IMR-90 (cell line): ENCODE results near the gene KCNT2. TPM values are rescaled to one million over a fixed set of nuclear protein-coding genes. Genes with fewer than 3 reads are reported as not detected.

Experiments used
- ATAC-seq: fragments of 200-7000 bp; cut with Tn5 transposase; 2 replicates; pipeline ENCODE4 v1.9.1; 2020; ENCODE audit warnings: low read depth, mild to moderate bottlenecking, moderate library complexity
- BruUV-seq: library from RNA; stranded (reverse); fragments of 400-500 nt; replicated peaks from 2 replicates; lab custom pipeline; 2021; lab: Mats Ljungman, UMichigan
- CTCF ChIA-PET: fragments of 300-600 bp; formaldehyde crosslinking; extraction: SDS; loops from one replicate; lab custom pipeline; 2021; ENCODE audit warnings: antibody characterized with exemption; lab: Yijun Ruan, JAX
- POLR2A ChIA-PET: fragments of 300-600 bp; sonication (Branson Sonifier 250); formaldehyde crosslinking; loops from one replicate; lab custom pipeline; 2022; ENCODE audit warnings: antibody characterized with exemption; ENCODE audit not compliant: unreplicated experiment; lab: Charles Lee
- DNase-seq: peaks from one replicate; pipeline ENCODE4 v3.0.0; 2013
- H2AFZ ChIP-seq: replicated peaks from 2 replicates; pipeline ENCODE3; 2013; ENCODE audit warnings: low read length, mild to moderate bottlenecking; ENCODE audit not compliant: poor library complexity
- H2AK5ac ChIP-seq: 2 replicates; pipeline ENCODE4 v1.6.1; 2013; ENCODE audit warnings: low read depth, low read length, inconsistent platforms
- H2AK9ac ChIP-seq: replicated peaks from 2 replicates; pipeline ENCODE3; 2013; ENCODE audit warnings: mild to moderate bottlenecking, low read depth, low read length, moderate library complexity; ENCODE audit not compliant: poor library complexity
- H2BK120ac ChIP-seq: 2 replicates; pipeline ENCODE4 v1.6.1; 2013; ENCODE audit warnings: low read depth, low read length, inconsistent platforms
- H2BK15ac ChIP-seq: 3 replicates; pipeline ENCODE4 v1.6.1; 2013; ENCODE audit warnings: low read depth, low read length, inconsistent platforms
- H2BK20ac ChIP-seq: 2 replicates; pipeline ENCODE4 v1.6.1; 2013; ENCODE audit warnings: low read depth, mild to moderate bottlenecking, inconsistent platforms, low read length, moderate library complexity
- H2BK5ac ChIP-seq: 2 replicates; pipeline ENCODE4 v1.6.1; 2013; ENCODE audit warnings: mild to moderate bottlenecking, low read depth, low read length, inconsistent platforms; ENCODE audit not compliant: poor library complexity, severe bottlenecking
- H3K14ac ChIP-seq: replicated peaks from 2 replicates; pipeline ENCODE4 v1.6.1; 2013; ENCODE audit warnings: low read depth, low read length, inconsistent platforms
- H3K18ac ChIP-seq: 2 replicates; pipeline ENCODE4 v1.6.1; 2013; ENCODE audit warnings: low read depth, low read length, control low read depth
- H3K23ac ChIP-seq: 2 replicates; pipeline ENCODE4 v1.6.1; 2013; ENCODE audit warnings: low read depth, low read length, inconsistent platforms
- H3K27ac ChIP-seq: 2 replicates; pipeline ENCODE4 v1.5.1; 2013; ENCODE audit warnings: mild to moderate bottlenecking, control low read depth, low read length; ENCODE audit not compliant: insufficient read depth
- H3K27me3 ChIP-seq: 2 replicates; pipeline ENCODE4 v1.6.1; 2013; ENCODE audit warnings: low read length; ENCODE audit not compliant: control insufficient read depth, insufficient read depth
- H3K36me3 ChIP-seq: 2 replicates; pipeline ENCODE4 v1.6.1; 2013; ENCODE audit warnings: low read length, mixed read lengths; ENCODE audit not compliant: control insufficient read depth, insufficient read depth
- H3K4ac ChIP-seq: 2 replicates; pipeline ENCODE4 v1.6.1; 2013; ENCODE audit warnings: low read depth, low read length, inconsistent platforms
- H3K4me1 ChIP-seq: 2 replicates; pipeline ENCODE4 v1.6.1; 2013; ENCODE audit warnings: low read length, mixed read lengths; ENCODE audit not compliant: control insufficient read depth, insufficient read depth
- H3K4me2 ChIP-seq: 2 replicates; pipeline ENCODE4 v1.6.1; 2013; ENCODE audit warnings: low read depth, mild to moderate bottlenecking, control low read depth, low read length, moderate library complexity
- H3K4me3 ChIP-seq: 2 replicates; pipeline ENCODE4 v1.5.1; 2013; ENCODE audit warnings: low read depth, mild to moderate bottlenecking, control low read depth, low read length, moderate library complexity; ENCODE audit not compliant: insufficient read depth
- H3K56ac ChIP-seq: 2 replicates; pipeline ENCODE4 v1.6.1; 2013; ENCODE audit warnings: low read length, inconsistent platforms; ENCODE audit not compliant: insufficient read depth; ENCODE audit errors: extremely low read depth
- H3K79me1 ChIP-seq, 2 experiments: 2 replicates each; pipeline ENCODE4 v1.6.1; 2013; ENCODE audit warnings: low read length in 2 of 2, inconsistent platforms in 1 of 2, low read depth in 1 of 2
- H3K9ac ChIP-seq: 2 replicates; pipeline ENCODE4 v1.6.1; 2013; ENCODE audit warnings: low read depth, low read length, control low read depth
- H3K9me1 ChIP-seq: 2 replicates; pipeline ENCODE4 v1.6.1; 2013; ENCODE audit warnings: low read length, inconsistent platforms; ENCODE audit not compliant: insufficient read depth
- H3K9me3 ChIP-seq: 2 replicates; pipeline ENCODE4 v1.6.1; 2013; ENCODE audit warnings: low read length; ENCODE audit not compliant: control insufficient read depth, insufficient read depth
- H4K20me1 ChIP-seq: 2 replicates; pipeline ENCODE4 v1.6.1; 2013; ENCODE audit warnings: low read length, inconsistent platforms; ENCODE audit not compliant: insufficient read depth
- H4K5ac ChIP-seq: 2 replicates; pipeline ENCODE4 v1.6.1; 2013; ENCODE audit warnings: mild to moderate bottlenecking, low read depth, low read length, control low read depth
- H4K8ac ChIP-seq, 2 experiments: 2 replicates each; pipeline ENCODE4 v1.6.1; 2013; ENCODE audit warnings: low read depth in 2 of 2, low read length in 2 of 2, control low read depth in 1 of 2, inconsistent platforms in 1 of 2
- H4K91ac ChIP-seq: 2 replicates; pipeline ENCODE4 v1.6.1; 2013; ENCODE audit warnings: low read depth, low read length, inconsistent platforms; ENCODE audit not compliant: insufficient read depth
- MAFK ChIP-seq: IDR thresholded peaks from 2 replicates; pipeline ENCODE4 v1.6.1; 2012; ENCODE audit warnings: low read depth, low read length, improper control_type of control experiment
- MXI1 ChIP-seq: IDR thresholded peaks from 2 replicates; pipeline ENCODE4 v1.6.1; 2012; ENCODE audit warnings: low read depth, mild to moderate bottlenecking, low read length, moderate library complexity, borderline replicate concordance
- RAD21 ChIP-seq: IDR thresholded peaks from 2 replicates; pipeline ENCODE4 v1.6.1; 2012; ENCODE audit warnings: low read length, improper control_type of control experiment
- SMC3 ChIP-seq: fragments of 150-350 bp; IDR thresholded peaks from 2 replicates; pipeline ENCODE4 v1.6.1; 2016; ENCODE audit warnings: low read depth, mild to moderate bottlenecking, antibody characterized with exemption, low read length, moderate library complexity
- WGBS, 2 experiments: methylation state at CpG; one replicate each; pipeline versions ENCODE4 v1.1.5 to v1.1.7; 2013; ENCODE audit warnings: missing lambda C conversion rate in 2 of 2; ENCODE audit not compliant: insufficient read length in 1 of 2; ENCODE audit errors: extremely low coverage in 2 of 2; 5-methylcytosine and 5-hydroxymethylcytosine counted together
- dilution Hi-C: fragments of 300-500 bp; cut with HindIII; formaldehyde crosslinking; loops from one replicate; pipeline ENCODE4 v1.14.3; 2018; ENCODE audit warnings: low sequenced_read_pairs; ENCODE audit not compliant: unreplicated experiment
- in situ Hi-C: fragments of 300-500 bp; cut with MboI; formaldehyde crosslinking; loops from 3 replicates; pipeline ENCODE4 v1.14.3; 2019; ENCODE audit warnings: low sequenced_read_pairs, inconsistent platforms, mixed read lengths
- intact Hi-C: fragments of 100-400 bp; cut with micrococcal nuclease; formaldehyde crosslinking; loops from 2 replicates; pipeline ENCODE4 v1.10.0; 2022
- polyA plus RNA-seq, 3 experiments: library from polyadenylated mRNA; depleted of rRNA; stranded (reverse); fragments of >200 nt; gene quantifications; 2 replicates each; pipeline ENCODE4 v1.2.3, GENCODE V29; 2012; ENCODE audit warnings: low replicate concordance in 1 of 3
- total RNA-seq: library from RNA; depleted of rRNA; stranded (reverse); fragments of >200 nt; gene quantifications from 2 replicates; pipeline ENCODE4 v1.2.3, GENCODE V29; 2012
- TF ChIP-seq, protein P1 (sequence below): conservative IDR thresholded peaks from 2 replicates; pipeline ENCODE4 v1.5.1; 2012; ENCODE audit warnings: mild to moderate bottlenecking, low read depth, low read length, improper control_type of control experiment

Gene KCNT2
- total and polyA plus RNA-seq, 2 of the 4 experiments (the other 2 are of a cell fraction) = 0.22 to 0.72 TPM

GRCh38 chr1:196355206-196355786 is 252.9 kb downstream of the KCNT2 start:
- H2BK5ac ChIP-seq = no peak overlapping the region
- no peaks in the 10 kb centered on the region for H3K79me1 ChIP-seq
- H3K14ac ChIP-seq = no peak overlapping the region
- no peak overlapping the region for H3K27ac ChIP-seq
- ATAC-seq = no peak
- no peak overlapping the region for H3K4me2 ChIP-seq
- H3K4me1 ChIP-seq = no peaks in the 10 kb centered on the region
- H2AFZ ChIP-seq = no peak overlapping the region
- WGBS, 2 experiments = no CpG with 5 or more reads among the region's 3 CpGs
- H3K9me3 ChIP-seq = no peaks in the 10 kb centered on the region
- no peak overlapping the region for H3K56ac ChIP-seq
- H2BK20ac ChIP-seq = no peak overlapping the region
- no peak overlapping the region for H2BK15ac ChIP-seq
- no peak overlapping the region for H4K8ac ChIP-seq
- no peak overlapping the region for H2BK120ac ChIP-seq
- H2AK5ac ChIP-seq = no peak overlapping the region
- peak; percentile 25 for DNase-seq
- intact Hi-C loops = loop anchor here (1.0 to 5.0 kb wide), 2 partner anchors 33 to 306 kb away; no protein-coding TSS in a partner anchor
- no peak overlapping the region for H4K5ac ChIP-seq
- no peak overlapping the region for H2AK9ac ChIP-seq
- no TSS peak for BruUV-seq
- no peaks in the 10 kb centered on the region for H3K36me3 ChIP-seq
- no peaks in the 10 kb centered on the region for H3K9me1 ChIP-seq
- H3K23ac ChIP-seq = no peak overlapping the region
- no peak overlapping the region for H3K4me3 ChIP-seq
- ChIA-PET POLR2A (no interaction called here), CTCF (interaction anchor here (0.6 to 2.4 kb wide), 5 partner anchors 10 to 306 kb away, joined by 3 to 9 read pairs (median 4); no protein-coding TSS in a partner anchor)
- no peaks in the 10 kb centered on the region for H4K20me1 ChIP-seq
- H3K27me3 ChIP-seq = no peaks in the 10 kb centered on the region
- in situ Hi-C loops = no loop called here
- H3K9ac ChIP-seq = no peak overlapping the region
- H3K4ac ChIP-seq = no peak overlapping the region
- H3K18ac ChIP-seq = no peak overlapping the region
- TF ChIP-seq RAD21 (peak; percentile 59), SMC3 (peak; percentile 61), MAFK (no peak), MXI1 (no peak)
- TF ChIP-seq, protein P1, sequence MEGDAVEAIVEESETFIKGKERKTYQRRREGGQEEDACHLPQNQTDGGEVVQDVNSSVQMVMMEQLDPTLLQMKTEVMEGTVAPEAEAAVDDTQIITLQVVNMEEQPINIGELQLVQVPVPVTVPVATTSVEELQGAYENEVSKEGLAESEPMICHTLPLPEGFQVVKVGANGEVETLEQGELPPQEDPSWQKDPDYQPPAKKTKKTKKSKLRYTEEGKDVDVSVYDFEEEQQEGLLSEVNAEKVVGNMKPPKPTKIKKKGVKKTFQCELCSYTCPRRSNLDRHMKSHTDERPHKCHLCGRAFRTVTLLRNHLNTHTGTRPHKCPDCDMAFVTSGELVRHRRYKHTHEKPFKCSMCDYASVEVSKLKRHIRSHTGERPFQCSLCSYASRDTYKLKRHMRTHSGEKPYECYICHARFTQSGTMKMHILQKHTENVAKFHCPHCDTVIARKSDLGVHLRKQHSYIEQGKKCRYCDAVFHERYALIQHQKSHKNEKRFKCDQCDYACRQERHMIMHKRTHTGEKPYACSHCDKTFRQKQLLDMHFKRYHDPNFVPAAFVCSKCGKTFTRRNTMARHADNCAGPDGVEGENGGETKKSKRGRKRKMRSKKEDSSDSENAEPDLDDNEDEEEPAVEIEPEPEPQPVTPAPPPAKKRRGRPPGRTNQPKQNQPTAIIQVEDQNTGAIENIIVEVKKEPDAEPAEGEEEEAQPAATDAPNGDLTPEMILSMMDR = peak; percentile 61
- H4K91ac ChIP-seq = no peak overlapping the region
- dilution Hi-C loops = no loop called here
